Left lung (tissue), 10 donors: ENCODE data around the gene PROZ. TPM values are rescaled to one million over a fixed set of nuclear protein-coding genes. Genes with fewer than 3 reads are reported as not detected.

Experiments
- ATAC-seq: fragments of 200-7000 bp; cut with Tn5 transposase; one replicate; pipeline ENCODE4 v1.9.1; 2020; ENCODE audit warnings: moderate library complexity
- DNase-seq, 4 donors: peaks; one replicate each; pipeline ENCODE4 v3.0.0-alpha.2; 2013 to 2020
- H3K27ac ChIP-seq, 2 donors: fragments of 200-600 bp; sonication (generic) in 1 of 2; one replicate each; pipeline versions ENCODE4 v1.5.0 to v1.8.0; 2020 to 2021
- H3K27me3 ChIP-seq, 2 donors: fragments of 200-600 bp; sonication (generic) in 1 of 2; one replicate each; pipeline versions ENCODE4 v1.5.0 to v1.8.0; 2020 to 2021
- H3K36me3 ChIP-seq, 2 donors: fragments of 200-600 bp; sonication (generic) in 1 of 2; one replicate each; pipeline versions ENCODE4 v1.5.0 to v1.8.0; 2020 to 2021
- H3K4me1 ChIP-seq, 2 donors: fragments of 200-600 bp; one replicate each; pipeline ENCODE4 v1.8.0; 2021
- H3K4me3 ChIP-seq, 2 donors: fragments of 200-600 bp; sonication (generic) in 1 of 2; one replicate each; pipeline versions ENCODE4 v1.5.0 to v1.8.0; 2020 to 2021; ENCODE audit warnings: mild to moderate bottlenecking in 1 of 2
- H3K9me3 ChIP-seq, 2 donors: fragments of 200-600 bp; sonication (generic) in 1 of 2; one replicate each; pipeline versions ENCODE4 v1.5.0 to v1.8.0; 2020 to 2021
- CTCF ChIP-seq, 2 donors: fragments of 200-600 bp; sonication (generic) in 1 of 2; IDR thresholded peaks; one replicate each; pipeline versions ENCODE4 v1.5.0 to v1.8.0; 2021; ENCODE audit warnings: antibody characterized with exemption in 2 of 2
- intact Hi-C, 2 donors: fragments of 100-400 bp; cut with DNase I; formaldehyde crosslinking; loops; one replicate each; pipeline versions ENCODE4 v1.11.2 to v1.14.2; 2022
- polyA plus RNA-seq, 6 donors: library from polyadenylated mRNA; unstranded; fragments of 120-200 nt; gene quantifications; one replicate each; pipeline ENCODE4 v1.2.1, GENCODE V29; 2013; ENCODE audit not compliant: insufficient read length in 6 of 6
- total RNA-seq, 2 donors: library from RNA; stranded (reverse); fragmentation: NEBNext Ultra II Directional; extraction: Animal tissue kit (Norgen Biotek cat#: 25700); gene quantifications; one replicate each; pipeline ENCODE4 v1.2.1, GENCODE V29; 2021
- donor health status: DM: no; HTN: yes; CAD: no.
- donor health status: DM: no; HTN: no; CAD: no.

Gene PROZ
- total and polyA plus RNA-seq, 8 donors = 0.13 to 0.55 (median 0.27) TPM; not detected in 2

DNA sequence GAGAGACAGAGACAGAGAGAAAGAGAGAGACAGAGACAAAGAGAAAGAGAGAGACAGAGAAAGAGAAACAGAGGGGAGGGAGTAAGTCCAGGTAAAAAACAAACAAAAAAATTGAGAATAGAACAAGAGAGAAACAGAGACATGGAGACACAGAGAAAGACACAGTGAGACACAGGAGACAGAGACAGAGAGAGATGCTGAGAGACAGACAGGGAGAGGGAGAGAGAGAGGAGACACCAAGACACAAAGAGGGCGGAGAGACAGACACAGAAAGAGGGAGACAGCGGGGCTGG lies 5.8 kb upstream of the PROZ start:
- ATAC-seq (no peak), DNase-seq (no peak)
- TF ChIP-seq CTCF (IDR thresholded peaks at IDR 0.05) = no peak
- peaks cover 13 to 26% of the 10 kb centered on the region in 2 donors for H3K4me1 ChIP-seq
- peaks cover 0 to 25% of the 10 kb centered on the region in 2 donors for H3K27me3 ChIP-seq
- no peaks in the 10 kb centered on the region for H3K9me3 ChIP-seq
- intact Hi-C loops = no loop called here
- H3K36me3 ChIP-seq = no peaks in the 10 kb centered on the region
- peak overlapping the region in 1 of 2 donors; percentile 18 for H3K27ac ChIP-seq
- H3K4me3 ChIP-seq = peak overlapping the region in 1 of 2 donors; percentile 39

- Histone ChIP-seq H3K36me3 (no peaks in the 10 kb centered on the region), H3K27ac (peak overlapping the region; percentile 66 to 77), H3K9me3 (no peaks in the 10 kb centered on the region), H3K4me1 (peaks cover 13 to 26% of the 10 kb centered on the region in 2 donors), H3K4me3 (peak overlapping the region; percentile 30 to 39), H3K27me3 (peaks cover 0 to 25% of the 10 kb centered on the region in 2 donors)
- ATAC-seq = peak; percentile 46
- no peak for TF ChIP-seq CTCF (IDR thresholded peaks at IDR 0.05)
- DNase-seq = peak in 3 of 4 donors; percentile 24 to 87 (median 70)
- intact Hi-C loops = no loop called here
Measured at GRCh38 chr13:113152984-113153809, 5.3 kb upstream of the PROZ start.

DNA sequence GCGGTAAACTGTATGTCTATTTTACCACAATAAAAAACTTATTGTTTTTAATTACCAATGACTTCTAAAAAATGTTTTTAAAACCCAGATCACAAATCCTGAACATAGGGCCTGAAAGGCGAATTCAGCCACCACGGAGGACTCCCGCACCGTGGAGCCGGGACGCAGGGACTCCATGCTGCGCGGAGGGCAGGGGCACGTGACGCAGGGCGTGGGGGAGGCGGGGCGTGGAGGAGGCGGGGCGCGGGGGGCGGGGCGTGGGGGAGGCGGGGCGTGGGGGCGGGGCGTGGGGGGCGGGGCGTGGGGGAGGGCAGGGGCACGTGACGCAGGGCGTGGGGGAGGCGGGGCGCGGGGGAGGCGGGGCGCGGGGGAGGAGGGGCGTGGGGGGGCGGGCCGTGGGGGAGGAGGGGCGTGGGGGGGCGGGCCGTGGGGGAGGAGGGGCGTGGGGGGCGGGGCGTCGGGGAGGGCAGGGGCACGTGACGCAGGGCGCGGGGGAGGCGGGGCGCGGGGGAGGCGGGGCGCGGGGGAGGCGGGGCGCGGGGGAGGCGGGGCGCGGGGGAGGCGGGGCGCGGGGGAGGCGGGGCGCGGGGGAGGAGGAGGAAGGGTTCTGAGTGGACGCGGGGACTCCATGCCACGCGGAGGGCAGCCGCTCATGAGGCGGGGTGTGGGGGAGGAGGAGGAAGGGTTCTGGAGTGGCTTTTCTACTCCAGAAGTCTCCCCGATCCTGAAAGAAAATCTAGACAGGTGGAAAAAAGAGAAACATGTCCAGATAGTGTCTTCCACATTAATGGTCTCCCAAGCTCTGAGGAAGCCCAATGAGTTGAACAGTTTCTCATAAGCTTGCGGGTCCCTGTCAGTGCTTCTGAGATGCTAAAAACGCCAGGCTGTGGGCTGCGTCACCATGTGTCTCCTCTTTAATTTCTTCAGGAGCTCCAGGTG lies 4.4 kb upstream of the PROZ start:
- peak overlapping the region; percentile 30 to 39 for H3K4me3 ChIP-seq
- intact Hi-C loops = no loop called here
- H3K4me1 ChIP-seq = peaks cover 13 to 26% of the 10 kb centered on the region in 2 donors
- peaks cover 0 to 25% of the 10 kb centered on the region in 2 donors for H3K27me3 ChIP-seq
- ATAC-seq (peak; percentile 86), DNase-seq (peak; percentile 63 to 93 (median 79))
- H3K36me3 ChIP-seq = no peaks in the 10 kb centered on the region
- TF ChIP-seq CTCF (IDR thresholded peaks at IDR 0.05) = no peak
- H3K9me3 ChIP-seq = no peaks in the 10 kb centered on the region
- H3K27ac ChIP-seq = peak overlapping the region; percentile 68 to 77

GRCh38 chr13:113155201-113155600 lies 3.2 kb upstream of the PROZ start:
- no peak for ATAC-seq
- intact Hi-C loops = no loop called here
- no peak for DNase-seq
- Histone ChIP-seq H3K36me3 (no peaks in the 10 kb centered on the region), H3K9me3 (no peaks in the 10 kb centered on the region), H3K27ac (no peak overlapping the region), H3K27me3 (peaks cover 0 to 30% of the 10 kb centered on the region in 2 donors), H3K4me3 (no peak overlapping the region), H3K4me1 (peaks cover 13 to 26% of the 10 kb centered on the region in 2 donors)
- TF ChIP-seq CTCF (IDR thresholded peaks at IDR 0.05) = no peak
